IMR-90 (cell line): ENCODE measurements around the gene CARNS1. TPM values are rescaled to one million over a fixed set of nuclear protein-coding genes. Genes with fewer than 3 reads are reported as not detected.

Source experiments
- ATAC-seq: fragments of 200-7000 bp; cut with Tn5 transposase; 2 replicates; pipeline ENCODE4 v1.9.1; 2020; ENCODE audit warnings: low read depth, mild to moderate bottlenecking, moderate library complexity
- BruUV-seq: library from RNA; stranded (reverse); fragments of 400-500 nt; replicated peaks from 2 replicates; lab custom pipeline; 2021; lab: Mats Ljungman, UMichigan
- CTCF ChIA-PET: fragments of 300-600 bp; formaldehyde crosslinking; extraction: SDS; loops from one replicate; lab custom pipeline; 2021; ENCODE audit warnings: antibody characterized with exemption; lab: Yijun Ruan, JAX
- POLR2A ChIA-PET: fragments of 300-600 bp; sonication (Branson Sonifier 250); formaldehyde crosslinking; loops from one replicate; lab custom pipeline; 2022; ENCODE audit warnings: antibody characterized with exemption; ENCODE audit not compliant: unreplicated experiment; lab: Charles Lee
- DNase-seq: peaks from one replicate; pipeline ENCODE4 v3.0.0; 2013
- H2AFZ ChIP-seq: replicated peaks from 2 replicates; pipeline ENCODE3; 2013; ENCODE audit warnings: low read length, mild to moderate bottlenecking; ENCODE audit not compliant: poor library complexity
- H2AK5ac ChIP-seq: 2 replicates; pipeline ENCODE4 v1.6.1; 2013; ENCODE audit warnings: low read depth, low read length, inconsistent platforms
- H2AK9ac ChIP-seq: replicated peaks from 2 replicates; pipeline ENCODE3; 2013; ENCODE audit warnings: mild to moderate bottlenecking, low read depth, low read length, moderate library complexity; ENCODE audit not compliant: poor library complexity
- H2BK120ac ChIP-seq: 2 replicates; pipeline ENCODE4 v1.6.1; 2013; ENCODE audit warnings: low read depth, low read length, inconsistent platforms
- H2BK15ac ChIP-seq: 3 replicates; pipeline ENCODE4 v1.6.1; 2013; ENCODE audit warnings: low read depth, low read length, inconsistent platforms
- H2BK20ac ChIP-seq: 2 replicates; pipeline ENCODE4 v1.6.1; 2013; ENCODE audit warnings: low read depth, mild to moderate bottlenecking, inconsistent platforms, low read length, moderate library complexity
- H2BK5ac ChIP-seq: 2 replicates; pipeline ENCODE4 v1.6.1; 2013; ENCODE audit warnings: mild to moderate bottlenecking, low read depth, low read length, inconsistent platforms; ENCODE audit not compliant: poor library complexity, severe bottlenecking
- H3K14ac ChIP-seq: replicated peaks from 2 replicates; pipeline ENCODE4 v1.6.1; 2013; ENCODE audit warnings: low read depth, low read length, inconsistent platforms
- H3K18ac ChIP-seq: 2 replicates; pipeline ENCODE4 v1.6.1; 2013; ENCODE audit warnings: low read depth, low read length, control low read depth
- H3K23ac ChIP-seq: 2 replicates; pipeline ENCODE4 v1.6.1; 2013; ENCODE audit warnings: low read depth, low read length, inconsistent platforms
- H3K27ac ChIP-seq: 2 replicates; pipeline ENCODE4 v1.5.1; 2013; ENCODE audit warnings: mild to moderate bottlenecking, control low read depth, low read length; ENCODE audit not compliant: insufficient read depth
- H3K27me3 ChIP-seq: 2 replicates; pipeline ENCODE4 v1.6.1; 2013; ENCODE audit warnings: low read length; ENCODE audit not compliant: control insufficient read depth, insufficient read depth
- H3K36me3 ChIP-seq: 2 replicates; pipeline ENCODE4 v1.6.1; 2013; ENCODE audit warnings: low read length, mixed read lengths; ENCODE audit not compliant: control insufficient read depth, insufficient read depth
- H3K4ac ChIP-seq: 2 replicates; pipeline ENCODE4 v1.6.1; 2013; ENCODE audit warnings: low read depth, low read length, inconsistent platforms
- H3K4me1 ChIP-seq: 2 replicates; pipeline ENCODE4 v1.6.1; 2013; ENCODE audit warnings: low read length, mixed read lengths; ENCODE audit not compliant: control insufficient read depth, insufficient read depth
- H3K4me2 ChIP-seq: 2 replicates; pipeline ENCODE4 v1.6.1; 2013; ENCODE audit warnings: low read depth, mild to moderate bottlenecking, control low read depth, low read length, moderate library complexity
- H3K4me3 ChIP-seq: 2 replicates; pipeline ENCODE4 v1.5.1; 2013; ENCODE audit warnings: low read depth, mild to moderate bottlenecking, control low read depth, low read length, moderate library complexity; ENCODE audit not compliant: insufficient read depth
- H3K56ac ChIP-seq: 2 replicates; pipeline ENCODE4 v1.6.1; 2013; ENCODE audit warnings: low read length, inconsistent platforms; ENCODE audit not compliant: insufficient read depth; ENCODE audit errors: extremely low read depth
- H3K79me1 ChIP-seq, 2 experiments: 2 replicates each; pipeline ENCODE4 v1.6.1; 2013; ENCODE audit warnings: low read length in 2 of 2, inconsistent platforms in 1 of 2, low read depth in 1 of 2
- H3K9ac ChIP-seq: 2 replicates; pipeline ENCODE4 v1.6.1; 2013; ENCODE audit warnings: low read depth, low read length, control low read depth
- H3K9me1 ChIP-seq: 2 replicates; pipeline ENCODE4 v1.6.1; 2013; ENCODE audit warnings: low read length, inconsistent platforms; ENCODE audit not compliant: insufficient read depth
- H3K9me3 ChIP-seq: 2 replicates; pipeline ENCODE4 v1.6.1; 2013; ENCODE audit warnings: low read length; ENCODE audit not compliant: control insufficient read depth, insufficient read depth
- H4K20me1 ChIP-seq: 2 replicates; pipeline ENCODE4 v1.6.1; 2013; ENCODE audit warnings: low read length, inconsistent platforms; ENCODE audit not compliant: insufficient read depth
- H4K5ac ChIP-seq: 2 replicates; pipeline ENCODE4 v1.6.1; 2013; ENCODE audit warnings: mild to moderate bottlenecking, low read depth, low read length, control low read depth
- H4K8ac ChIP-seq, 2 experiments: 2 replicates each; pipeline ENCODE4 v1.6.1; 2013; ENCODE audit warnings: low read depth in 2 of 2, low read length in 2 of 2, control low read depth in 1 of 2, inconsistent platforms in 1 of 2
- H4K91ac ChIP-seq: 2 replicates; pipeline ENCODE4 v1.6.1; 2013; ENCODE audit warnings: low read depth, low read length, inconsistent platforms; ENCODE audit not compliant: insufficient read depth
- BHLHE40 ChIP-seq: fragments of 150-350 bp; IDR thresholded peaks from 2 replicates; pipeline ENCODE4 v1.6.1; 2016; ENCODE audit warnings: mild to moderate bottlenecking, low read depth, low read length
- CEBPB ChIP-seq: IDR thresholded peaks from 2 replicates; pipeline ENCODE4 v1.6.1; 2012; ENCODE audit warnings: low read depth, low read length, improper control_type of control experiment
- CHD1 ChIP-seq: IDR thresholded peaks from 2 replicates; pipeline ENCODE4 v1.6.1; 2012; ENCODE audit warnings: low read depth, low read length, improper control_type of control experiment
- ELK1 ChIP-seq: fragments of 150-350 bp; IDR thresholded peaks from 2 replicates; pipeline ENCODE4 v1.6.1; 2016; ENCODE audit warnings: low read depth, mild to moderate bottlenecking, low read length, moderate library complexity, borderline replicate concordance
- FOS ChIP-seq: fragments of 150-350 bp; IDR thresholded peaks from 2 replicates; pipeline ENCODE4 v1.6.1; 2016; ENCODE audit warnings: low read depth, low read length
- MAFK ChIP-seq: IDR thresholded peaks from 2 replicates; pipeline ENCODE4 v1.6.1; 2012; ENCODE audit warnings: low read depth, low read length, improper control_type of control experiment
- MAZ ChIP-seq: IDR thresholded peaks from 2 replicates; pipeline ENCODE4 v1.6.1; 2012; ENCODE audit warnings: low read depth, mild to moderate bottlenecking, low read length, improper control_type of control experiment, moderate library complexity, borderline replicate concordance
- MXI1 ChIP-seq: IDR thresholded peaks from 2 replicates; pipeline ENCODE4 v1.6.1; 2012; ENCODE audit warnings: low read depth, mild to moderate bottlenecking, low read length, moderate library complexity, borderline replicate concordance
- NFE2L2 ChIP-seq: fragments of 150-350 bp; IDR thresholded peaks from 2 replicates; pipeline ENCODE4 v1.6.1; 2016; ENCODE audit warnings: low read depth, mild to moderate bottlenecking, low read length
- POLR2A ChIP-seq: IDR thresholded peaks from 2 replicates; pipeline ENCODE4 v1.6.1; 2012; ENCODE audit warnings: mild to moderate bottlenecking, low read depth, low read length
- RAD21 ChIP-seq: IDR thresholded peaks from 2 replicates; pipeline ENCODE4 v1.6.1; 2012; ENCODE audit warnings: low read length, improper control_type of control experiment
- RCOR1 ChIP-seq: IDR thresholded peaks from 2 replicates; pipeline ENCODE4 v1.6.1; 2012; ENCODE audit warnings: mild to moderate bottlenecking, low read length, improper control_type of control experiment; ENCODE audit not compliant: insufficient replicate concordance
- RFX5 ChIP-seq: IDR thresholded peaks from 2 replicates; pipeline ENCODE4 v1.8.0; 2012; ENCODE audit warnings: low read depth, mild to moderate bottlenecking, low read length, moderate library complexity
- SMC3 ChIP-seq: fragments of 150-350 bp; IDR thresholded peaks from 2 replicates; pipeline ENCODE4 v1.6.1; 2016; ENCODE audit warnings: low read depth, mild to moderate bottlenecking, antibody characterized with exemption, low read length, moderate library complexity
- WGBS, 2 experiments: methylation state at CpG; one replicate each; pipeline versions ENCODE4 v1.1.5 to v1.1.7; 2013; ENCODE audit warnings: missing lambda C conversion rate in 2 of 2; ENCODE audit not compliant: insufficient read length in 1 of 2; ENCODE audit errors: extremely low coverage in 2 of 2; 5-methylcytosine and 5-hydroxymethylcytosine counted together
- dilution Hi-C: fragments of 300-500 bp; cut with HindIII; formaldehyde crosslinking; loops from one replicate; pipeline ENCODE4 v1.14.3; 2018; ENCODE audit warnings: low sequenced_read_pairs; ENCODE audit not compliant: unreplicated experiment
- in situ Hi-C: fragments of 300-500 bp; cut with MboI; formaldehyde crosslinking; loops from 3 replicates; pipeline ENCODE4 v1.14.3; 2019; ENCODE audit warnings: low sequenced_read_pairs, inconsistent platforms, mixed read lengths
- intact Hi-C: fragments of 100-400 bp; cut with micrococcal nuclease; formaldehyde crosslinking; loops from 2 replicates; pipeline ENCODE4 v1.10.0; 2022
- polyA plus RNA-seq, 3 experiments: library from polyadenylated mRNA; depleted of rRNA; stranded (reverse); fragments of >200 nt; gene quantifications; 2 replicates each; pipeline ENCODE4 v1.2.3, GENCODE V29; 2012; ENCODE audit warnings: low replicate concordance in 1 of 3
- total RNA-seq: library from RNA; depleted of rRNA; stranded (reverse); fragments of >200 nt; gene quantifications from 2 replicates; pipeline ENCODE4 v1.2.3, GENCODE V29; 2012
- TF ChIP-seq, protein P1 (sequence below): conservative IDR thresholded peaks from 2 replicates; pipeline ENCODE4 v1.5.1; 2012; ENCODE audit warnings: mild to moderate bottlenecking, low read depth, low read length, improper control_type of control experiment
- TF ChIP-seq, protein P2 (sequence below): fragments of 150-350 bp; IDR thresholded peaks from 2 replicates; pipeline ENCODE4 v1.6.1; 2017; ENCODE audit warnings: mild to moderate bottlenecking, antibody characterized with exemption, low read length, low read depth

CARNS1 gene
- total and polyA plus RNA-seq, 2 of the 4 experiments (the other 2 are of a cell fraction) = under 0.01 to 0.32 TPM

DNA sequence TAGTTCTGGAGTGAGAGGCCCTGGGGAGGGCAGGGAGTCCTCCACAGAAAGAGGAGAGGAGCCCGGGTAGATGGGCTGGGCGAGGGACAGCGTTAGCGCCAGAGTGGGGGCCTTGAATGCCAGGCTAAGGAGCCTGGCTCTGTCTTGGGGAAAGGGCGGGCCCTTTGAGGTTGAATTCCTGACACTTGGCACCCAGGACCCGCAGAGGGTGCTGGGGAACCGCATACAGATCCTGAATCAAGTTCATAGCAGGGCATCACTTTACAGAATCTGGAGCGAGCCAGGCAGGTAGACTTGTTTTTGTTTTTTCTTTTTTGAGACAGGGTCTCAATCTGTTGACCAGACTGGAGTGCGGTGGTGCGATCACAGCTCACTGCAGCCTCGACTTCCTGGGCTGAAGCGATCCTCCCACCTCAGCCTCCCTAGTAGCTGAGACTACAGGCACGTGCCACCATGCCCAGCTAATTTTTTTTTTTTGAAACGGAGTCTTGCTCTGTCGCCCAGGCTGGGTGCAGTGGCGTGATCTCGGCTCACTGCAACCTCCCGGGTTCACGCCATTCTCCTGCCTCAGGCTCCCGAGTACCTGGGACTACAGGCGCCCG is 6.1 kb downstream of the CARNS1 start:
- H3K9me3 ChIP-seq = no peaks in the 10 kb centered on the region
- H2AK5ac ChIP-seq = no peak overlapping the region
- TF ChIP-seq, protein P1, sequence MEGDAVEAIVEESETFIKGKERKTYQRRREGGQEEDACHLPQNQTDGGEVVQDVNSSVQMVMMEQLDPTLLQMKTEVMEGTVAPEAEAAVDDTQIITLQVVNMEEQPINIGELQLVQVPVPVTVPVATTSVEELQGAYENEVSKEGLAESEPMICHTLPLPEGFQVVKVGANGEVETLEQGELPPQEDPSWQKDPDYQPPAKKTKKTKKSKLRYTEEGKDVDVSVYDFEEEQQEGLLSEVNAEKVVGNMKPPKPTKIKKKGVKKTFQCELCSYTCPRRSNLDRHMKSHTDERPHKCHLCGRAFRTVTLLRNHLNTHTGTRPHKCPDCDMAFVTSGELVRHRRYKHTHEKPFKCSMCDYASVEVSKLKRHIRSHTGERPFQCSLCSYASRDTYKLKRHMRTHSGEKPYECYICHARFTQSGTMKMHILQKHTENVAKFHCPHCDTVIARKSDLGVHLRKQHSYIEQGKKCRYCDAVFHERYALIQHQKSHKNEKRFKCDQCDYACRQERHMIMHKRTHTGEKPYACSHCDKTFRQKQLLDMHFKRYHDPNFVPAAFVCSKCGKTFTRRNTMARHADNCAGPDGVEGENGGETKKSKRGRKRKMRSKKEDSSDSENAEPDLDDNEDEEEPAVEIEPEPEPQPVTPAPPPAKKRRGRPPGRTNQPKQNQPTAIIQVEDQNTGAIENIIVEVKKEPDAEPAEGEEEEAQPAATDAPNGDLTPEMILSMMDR = no peak
- TF ChIP-seq RFX5 = no peak
- TF ChIP-seq POLR2A = no peak
- no peak for TF ChIP-seq ELK1
- no peak for TF ChIP-seq SMC3
- TF ChIP-seq RCOR1 = no peak
- TF ChIP-seq, protein P2, sequence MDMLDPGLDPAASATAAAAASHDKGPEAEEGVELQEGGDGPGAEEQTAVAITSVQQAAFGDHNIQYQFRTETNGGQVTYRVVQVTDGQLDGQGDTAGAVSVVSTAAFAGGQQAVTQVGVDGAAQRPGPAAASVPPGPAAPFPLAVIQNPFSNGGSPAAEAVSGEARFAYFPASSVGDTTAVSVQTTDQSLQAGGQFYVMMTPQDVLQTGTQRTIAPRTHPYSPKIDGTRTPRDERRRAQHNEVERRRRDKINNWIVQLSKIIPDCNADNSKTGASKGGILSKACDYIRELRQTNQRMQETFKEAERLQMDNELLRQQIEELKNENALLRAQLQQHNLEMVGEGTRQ = no peak
- no peak for TF ChIP-seq CEBPB
- no peak for TF ChIP-seq MAFK
- no peak for TF ChIP-seq FOS
- TF ChIP-seq CHD1 = no peak
- no peak for TF ChIP-seq NFE2L2
- TF ChIP-seq RAD21 = no peak
- no peak for TF ChIP-seq MXI1
- TF ChIP-seq BHLHE40 = no peak
- no peak for TF ChIP-seq MAZ
- no peaks in the 10 kb centered on the region for H4K20me1 ChIP-seq
- no peak overlapping the region for H4K91ac ChIP-seq
- H2BK20ac ChIP-seq = no peak overlapping the region
- H3K14ac ChIP-seq = no peak overlapping the region
- H3K9ac ChIP-seq = no peak overlapping the region
- H3K27me3 ChIP-seq = no peaks in the 10 kb centered on the region
- dilution Hi-C loops = no loop called here
- in situ Hi-C loops = no loop called here
- H2AK9ac ChIP-seq = no peak overlapping the region
- DNase-seq (no peak), ATAC-seq (no peak)
- H3K4me2 ChIP-seq = peak overlapping the region; percentile 57; the same call in 1 of the 2 replicates
- no peaks in the 10 kb centered on the region for H3K79me1 ChIP-seq
- no TSS peak for BruUV-seq
- intact Hi-C loops = loop anchor here (5.0 kb wide), 1 partner anchor 61 kb away; the partner anchor contains the start of gene AIP
- no peaks in the 10 kb centered on the region for H3K9me1 ChIP-seq
- H2BK15ac ChIP-seq = no peak overlapping the region
- no peak overlapping the region for H3K4me3 ChIP-seq
- ChIA-PET CTCF (interaction anchor here (1.8 kb wide), 1 partner anchor 20 kb away, joined by 7 read pairs; the partner anchor contains the start of gene PPP1CA), POLR2A (no interaction called here)
- no peak overlapping the region for H3K27ac ChIP-seq
- H2AFZ ChIP-seq = peak overlapping the region; percentile 92
- H3K4ac ChIP-seq = no peak overlapping the region
- 64% methylated on average over 8 of the region's 22 CpGs; no CpG with 5 or more reads in 1 of the 2 experiments for WGBS, 2 experiments
- H3K18ac ChIP-seq = no peak overlapping the region
- no peak overlapping the region for H2BK120ac ChIP-seq
- no peak overlapping the region for H2BK5ac ChIP-seq
- no peak overlapping the region for H3K23ac ChIP-seq
- H4K5ac ChIP-seq = no peak overlapping the region
- peak overlapping the region in 1 of 2 experiments; percentile 42; a peak in 1 of 4 replicates for H4K8ac ChIP-seq
- peaks cover 5% of the 10 kb centered on the region; the same call in 1 of the 2 replicates for H3K4me1 ChIP-seq
- no peak overlapping the region for H3K56ac ChIP-seq
- no peaks in the 10 kb centered on the region for H3K36me3 ChIP-seq
